ENCODE measurements around the gene CACNA2D3.

Gene CACNA2D3

DNA sequence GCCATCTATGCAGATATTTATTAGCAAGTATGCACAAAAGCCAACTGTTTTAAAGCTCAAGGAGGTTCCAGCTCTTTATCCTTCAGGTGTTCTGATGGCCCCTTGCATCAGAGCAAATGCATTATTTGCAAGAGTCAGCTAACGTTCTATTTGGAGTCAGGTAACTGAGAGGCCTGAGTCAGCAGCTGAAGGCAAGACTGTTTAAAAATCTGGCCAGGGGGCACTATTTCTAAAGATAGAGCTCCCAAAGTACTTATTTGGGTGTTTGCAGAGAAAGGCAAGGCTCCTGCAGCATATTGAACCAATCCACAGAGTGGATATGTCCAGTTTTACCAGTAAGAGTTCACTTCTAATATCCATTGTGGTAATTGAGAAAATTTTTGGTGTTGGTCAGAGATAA is 659.4 kb downstream of the CACNA2D3 start:
- Histone ChIP-seq H3K4ac (ENCODE audit: low read depth, low read length) (no peak overlapping the region), H2BK15ac (replicated peaks; ENCODE audit: low read depth) (no peak overlapping the region), H2AK5ac (ENCODE audit: low read length) (no peak overlapping the region), H3K23ac (ENCODE audit: low read length) (no peak overlapping the region), H4K5ac (ENCODE audit: low read length) (no peak overlapping the region), H3K27me3 (ENCODE audit: insufficient read depth, low read length, poor library complexity) (no peaks in the 10 kb centered on the region), H3K79me2 (ENCODE audit: control insufficient read depth, insufficient read depth, low read length) (no peaks in the 10 kb centered on the region), H3K79me1 (ENCODE audit: low read length) (no peaks in the 10 kb centered on the region), H2BK5ac (ENCODE audit: low read length) (no peak overlapping the region), H3K4me3 (ENCODE audit: low read length) (no peak overlapping the region), H2BK120ac (ENCODE audit: low read depth, low read length) (no peak overlapping the region), H3K27ac (ENCODE audit: low read depth, low read length) (no peak overlapping the region), H3K56ac (ENCODE audit: low read length) (no peak overlapping the region), H3K36me3 (ENCODE audit: control insufficient read depth, insufficient read depth, low read length) (no peaks in the 10 kb centered on the region), H3K18ac (ENCODE audit: low read length) (no peak overlapping the region), H3K9ac (ENCODE audit: low read length) (no peak overlapping the region), H3K4me2 (ENCODE audit: low read length) (no peak overlapping the region), H4K8ac (ENCODE audit: low read depth, low read length) (no peak overlapping the region), H3K4me1 (ENCODE audit: control insufficient read depth, low read depth, low read length) (no peaks in the 10 kb centered on the region)
- WGBS (ENCODE audit: extremely low coverage, insufficient coverage, low lambda C conversion rate): no CpG with 5 or more reads among the region's 1 CpG
- peak; percentile 49 for DNase-seq

DNA sequence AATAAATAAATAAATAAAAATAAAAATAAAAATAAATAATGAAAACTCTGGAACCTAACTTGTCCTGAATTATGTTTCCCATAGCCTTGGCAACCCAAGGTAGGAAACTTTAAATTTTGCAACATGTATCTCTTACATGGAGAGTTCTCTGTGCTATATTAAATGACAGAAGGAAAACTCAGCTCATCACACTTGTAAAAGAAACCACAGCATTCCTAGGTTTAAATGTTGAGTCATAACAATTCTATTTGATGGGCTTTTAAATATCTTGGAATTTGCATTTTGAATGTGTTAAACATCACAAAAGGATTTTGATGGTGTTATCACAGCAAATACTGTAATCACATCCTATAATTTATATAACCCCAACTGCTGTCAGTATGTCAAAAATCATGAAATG is 661.3 kb downstream of the CACNA2D3 start:
- H2BK120ac ChIP-seq (ENCODE audit: low read depth, low read length): no peak overlapping the region
- no peak overlapping the region for H3K4me2 ChIP-seq (ENCODE audit: low read length)
- H3K27ac ChIP-seq (ENCODE audit: low read depth, low read length): no peak overlapping the region
- H3K18ac ChIP-seq (ENCODE audit: low read length): no peak overlapping the region
- H4K8ac ChIP-seq (ENCODE audit: low read depth, low read length): no peak overlapping the region
- no peak overlapping the region for H2AK5ac ChIP-seq (ENCODE audit: low read length)
- H3K79me1 ChIP-seq (ENCODE audit: low read length): no peaks in the 10 kb centered on the region
- H3K4me3 ChIP-seq (ENCODE audit: low read length): no peak overlapping the region
- no peaks in the 10 kb centered on the region for H3K4me1 ChIP-seq (ENCODE audit: control insufficient read depth, low read depth, low read length)
- H3K23ac ChIP-seq (ENCODE audit: low read length): no peak overlapping the region
- no peak overlapping the region for H3K56ac ChIP-seq (ENCODE audit: low read length)
- no peak overlapping the region for H2BK5ac ChIP-seq (ENCODE audit: low read length)
- DNase-seq: no peak
- no peak overlapping the region for H3K4ac ChIP-seq (ENCODE audit: low read depth, low read length)
- H4K5ac ChIP-seq (ENCODE audit: low read length): no peak overlapping the region
- no peaks in the 10 kb centered on the region for H3K27me3 ChIP-seq (ENCODE audit: insufficient read depth, low read length, poor library complexity)
- no peak overlapping the region for H2BK15ac ChIP-seq (replicated peaks; ENCODE audit: low read depth)
- no peak overlapping the region for H3K9ac ChIP-seq (ENCODE audit: low read length)
- H3K79me2 ChIP-seq (ENCODE audit: control insufficient read depth, insufficient read depth, low read length): no peaks in the 10 kb centered on the region
- no peaks in the 10 kb centered on the region for H3K36me3 ChIP-seq (ENCODE audit: control insufficient read depth, insufficient read depth, low read length)

DNA sequence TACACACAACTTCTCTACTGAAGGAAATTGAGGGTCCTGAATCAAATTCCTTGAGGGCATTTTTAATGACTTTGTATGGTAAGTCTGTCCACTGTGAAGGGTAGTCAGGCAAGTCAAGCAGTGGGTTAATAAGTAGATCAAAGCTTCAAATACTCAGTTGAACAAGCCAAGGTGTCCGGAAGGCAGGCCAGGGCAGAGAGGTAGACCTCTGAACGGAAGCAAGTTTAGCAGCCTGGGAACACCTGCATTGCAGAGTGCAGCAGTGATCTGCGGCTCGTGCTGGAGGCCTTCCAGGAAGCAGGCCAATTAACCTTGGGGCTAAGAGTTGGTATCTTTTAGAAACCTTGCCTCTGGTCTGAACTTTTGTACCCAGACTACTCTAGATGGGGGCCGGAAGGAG is 661.7 kb downstream of the CACNA2D3 start:
- Histone ChIP-seq H4K5ac (ENCODE audit: low read length) (no peak overlapping the region), H3K27me3 (ENCODE audit: insufficient read depth, low read length, poor library complexity) (no peaks in the 10 kb centered on the region), H3K4me1 (ENCODE audit: control insufficient read depth, low read depth, low read length) (no peaks in the 10 kb centered on the region), H2AK5ac (ENCODE audit: low read length) (no peak overlapping the region), H3K4ac (ENCODE audit: low read depth, low read length) (no peak overlapping the region), H2BK5ac (ENCODE audit: low read length) (no peak overlapping the region), H3K18ac (ENCODE audit: low read length) (no peak overlapping the region), H3K9ac (ENCODE audit: low read length) (no peak overlapping the region), H3K79me2 (ENCODE audit: control insufficient read depth, insufficient read depth, low read length) (no peaks in the 10 kb centered on the region), H3K79me1 (ENCODE audit: low read length) (no peaks in the 10 kb centered on the region), H3K23ac (ENCODE audit: low read length) (no peak overlapping the region), H3K4me2 (ENCODE audit: low read length) (no peak overlapping the region), H4K8ac (ENCODE audit: low read depth, low read length) (no peak overlapping the region), H3K36me3 (ENCODE audit: control insufficient read depth, insufficient read depth, low read length) (no peaks in the 10 kb centered on the region), H2BK120ac (ENCODE audit: low read depth, low read length) (no peak overlapping the region), H3K56ac (ENCODE audit: low read length) (no peak overlapping the region), H3K27ac (ENCODE audit: low read depth, low read length) (no peak overlapping the region), H2BK15ac (replicated peaks; ENCODE audit: low read depth) (no peak overlapping the region), H3K4me3 (ENCODE audit: low read length) (no peak overlapping the region)
- no peak for DNase-seq
- WGBS (ENCODE audit: extremely low coverage, insufficient coverage, low lambda C conversion rate): no CpG with 5 or more reads among the region's 5 CpGs

DNA sequence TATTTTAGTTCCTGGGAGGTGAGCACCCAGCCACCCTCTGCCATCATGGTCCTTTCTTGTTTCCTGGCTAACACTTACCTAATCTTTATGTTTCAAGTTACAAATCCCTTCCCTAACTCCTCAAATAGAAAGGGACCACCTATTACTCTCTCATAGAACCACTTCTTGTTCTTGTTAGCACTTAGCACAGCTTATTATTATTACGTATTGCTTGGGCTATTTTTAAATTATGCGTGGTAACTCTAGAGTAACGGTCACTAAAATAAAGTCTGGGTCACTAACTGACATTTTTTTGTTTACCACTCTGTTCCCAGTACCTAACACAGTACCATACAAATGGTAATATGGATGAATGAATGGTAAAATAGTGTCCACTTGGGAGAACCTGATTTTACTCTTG is 663.6 kb downstream of the CACNA2D3 start:
- no peak overlapping the region for H2BK5ac ChIP-seq (ENCODE audit: low read length)
- no peaks in the 10 kb centered on the region for H3K36me3 ChIP-seq (ENCODE audit: control insufficient read depth, insufficient read depth, low read length)
- no peak overlapping the region for H2BK15ac ChIP-seq (replicated peaks; ENCODE audit: low read depth)
- no peak overlapping the region for H3K23ac ChIP-seq (ENCODE audit: low read length)
- H3K56ac ChIP-seq (ENCODE audit: low read length): no peak overlapping the region
- no peak overlapping the region for H2AK5ac ChIP-seq (ENCODE audit: low read length)
- no peak overlapping the region for H3K27ac ChIP-seq (ENCODE audit: low read depth, low read length)
- H3K27me3 ChIP-seq (ENCODE audit: insufficient read depth, low read length, poor library complexity): no peaks in the 10 kb centered on the region
- no peak overlapping the region for H2BK120ac ChIP-seq (ENCODE audit: low read depth, low read length)
- H4K5ac ChIP-seq (ENCODE audit: low read length): no peak overlapping the region
- no peak overlapping the region for H3K4me2 ChIP-seq (ENCODE audit: low read length)
- H4K8ac ChIP-seq (ENCODE audit: low read depth, low read length): no peak overlapping the region
- no peak for DNase-seq
- H3K4ac ChIP-seq (ENCODE audit: low read depth, low read length): no peak overlapping the region
- WGBS (ENCODE audit: extremely low coverage, insufficient coverage, low lambda C conversion rate): no CpG with 5 or more reads among the region's 3 CpGs
- H3K4me1 ChIP-seq (ENCODE audit: control insufficient read depth, low read depth, low read length): no peaks in the 10 kb centered on the region
- no peak overlapping the region for H3K4me3 ChIP-seq (ENCODE audit: low read length)
- no peak overlapping the region for H3K9ac ChIP-seq (ENCODE audit: low read length)
- H3K18ac ChIP-seq (ENCODE audit: low read length): no peak overlapping the region
- no peaks in the 10 kb centered on the region for H3K79me2 ChIP-seq (ENCODE audit: control insufficient read depth, insufficient read depth, low read length)
- H3K79me1 ChIP-seq (ENCODE audit: low read length): no peaks in the 10 kb centered on the region

DNA sequence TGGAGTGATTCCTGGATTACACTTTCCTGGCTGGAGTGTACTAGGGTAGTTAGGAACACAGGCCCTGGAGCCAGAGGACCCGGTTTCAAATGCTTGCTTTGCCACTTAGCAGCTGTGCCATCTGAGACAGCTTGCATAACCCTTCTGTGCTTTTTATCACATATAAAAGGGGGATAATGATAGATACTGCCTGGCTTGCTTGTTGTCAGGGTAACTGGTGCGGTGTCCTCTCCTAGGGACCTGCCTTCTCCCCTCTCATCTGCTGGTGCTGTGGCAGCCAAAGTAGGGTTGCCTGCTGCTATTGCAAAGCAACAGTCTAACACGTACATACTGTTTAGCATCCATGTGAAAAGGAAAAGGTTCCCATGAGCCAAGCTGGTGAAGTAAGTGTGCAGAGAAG is 667.7 kb downstream of the CACNA2D3 start:
- no peak overlapping the region for H3K23ac ChIP-seq (ENCODE audit: low read length)
- H4K5ac ChIP-seq (ENCODE audit: low read length): no peak overlapping the region
- no CpG with 5 or more reads among the region's 3 CpGs for WGBS (ENCODE audit: extremely low coverage, insufficient coverage, low lambda C conversion rate)
- no peak for DNase-seq
- H2BK120ac ChIP-seq (ENCODE audit: low read depth, low read length): no peak overlapping the region
- no peaks in the 10 kb centered on the region for H3K36me3 ChIP-seq (ENCODE audit: control insufficient read depth, insufficient read depth, low read length)
- no peak overlapping the region for H3K4me3 ChIP-seq (ENCODE audit: low read length)
- H3K18ac ChIP-seq (ENCODE audit: low read length): no peak overlapping the region
- H3K27me3 ChIP-seq (ENCODE audit: insufficient read depth, low read length, poor library complexity): no peaks in the 10 kb centered on the region
- no peak overlapping the region for H2AK5ac ChIP-seq (ENCODE audit: low read length)
- no peak overlapping the region for H2BK5ac ChIP-seq (ENCODE audit: low read length)
- H3K9ac ChIP-seq (ENCODE audit: low read length): no peak overlapping the region
- no peak overlapping the region for H4K8ac ChIP-seq (ENCODE audit: low read depth, low read length)
- no peak overlapping the region for H3K56ac ChIP-seq (ENCODE audit: low read length)
- no peaks in the 10 kb centered on the region for H3K79me1 ChIP-seq (ENCODE audit: low read length)
- no peak overlapping the region for H2BK15ac ChIP-seq (replicated peaks; ENCODE audit: low read depth)
- H3K4me2 ChIP-seq (ENCODE audit: low read length): no peak overlapping the region
- H3K27ac ChIP-seq (ENCODE audit: low read depth, low read length): no peak overlapping the region
- H3K4me1 ChIP-seq (ENCODE audit: control insufficient read depth, low read depth, low read length): no peaks in the 10 kb centered on the region
- no peaks in the 10 kb centered on the region for H3K79me2 ChIP-seq (ENCODE audit: control insufficient read depth, insufficient read depth, low read length)
- H3K4ac ChIP-seq (ENCODE audit: low read depth, low read length): no peak overlapping the region

DNA sequence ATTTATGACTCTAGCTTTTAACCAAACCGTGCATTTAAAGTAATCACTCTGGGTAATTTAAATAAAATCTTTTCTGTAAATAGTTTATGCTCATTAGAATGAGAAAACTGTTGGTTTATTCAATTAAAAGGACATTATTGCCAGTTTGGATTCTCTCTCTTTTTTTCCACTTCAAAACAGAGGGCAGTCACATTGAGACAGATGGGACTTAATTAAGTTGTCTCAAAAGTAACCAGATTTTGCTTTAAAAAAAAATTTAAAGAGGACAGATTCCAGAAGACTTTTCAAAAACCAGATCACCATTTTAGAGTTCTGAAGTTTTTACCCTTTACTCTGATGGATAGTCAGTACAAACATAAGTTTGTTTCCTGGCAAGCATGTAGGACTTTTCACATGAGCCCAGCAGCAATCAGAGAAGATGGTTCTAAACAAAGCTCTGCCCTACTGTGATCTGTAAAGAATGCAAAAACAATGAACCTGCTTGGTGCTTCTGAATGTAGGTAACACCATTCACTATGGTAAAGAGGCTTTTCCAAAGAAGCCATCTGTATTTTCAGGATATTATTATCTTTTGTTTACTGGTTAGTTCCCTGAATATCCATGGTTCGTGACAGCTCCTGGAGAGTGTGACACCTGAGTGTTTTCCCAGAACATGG is 669.3 kb downstream of the CACNA2D3 start:
- Histone ChIP-seq H4K5ac (ENCODE audit: low read length) (no peak overlapping the region), H4K8ac (ENCODE audit: low read depth, low read length) (no peak overlapping the region), H3K36me3 (ENCODE audit: control insufficient read depth, insufficient read depth, low read length) (no peaks in the 10 kb centered on the region), H3K9ac (ENCODE audit: low read length) (no peak overlapping the region), H3K27ac (ENCODE audit: low read depth, low read length) (no peak overlapping the region), H3K27me3 (ENCODE audit: insufficient read depth, low read length, poor library complexity) (no peaks in the 10 kb centered on the region), H3K4ac (ENCODE audit: low read depth, low read length) (no peak overlapping the region), H3K79me2 (ENCODE audit: control insufficient read depth, insufficient read depth, low read length) (no peaks in the 10 kb centered on the region), H3K23ac (ENCODE audit: low read length) (no peak overlapping the region), H2BK15ac (replicated peaks; ENCODE audit: low read depth) (no peak overlapping the region), H3K18ac (ENCODE audit: low read length) (no peak overlapping the region), H3K4me3 (ENCODE audit: low read length) (no peak overlapping the region), H3K56ac (ENCODE audit: low read length) (no peak overlapping the region), H3K4me1 (ENCODE audit: control insufficient read depth, low read depth, low read length) (no peaks in the 10 kb centered on the region), H2AK5ac (ENCODE audit: low read length) (no peak overlapping the region), H3K79me1 (ENCODE audit: low read length) (no peaks in the 10 kb centered on the region), H3K4me2 (ENCODE audit: low read length) (no peak overlapping the region), H2BK120ac (ENCODE audit: low read depth, low read length) (no peak overlapping the region), H2BK5ac (ENCODE audit: low read length) (no peak overlapping the region)
- DNase-seq: no peak
- WGBS (ENCODE audit: extremely low coverage, insufficient coverage, low lambda C conversion rate): no CpG with 5 or more reads among the region's 2 CpGs
